Panc1 (cell line): ENCODE data around the gene SYN1. TPM values are rescaled to one million over a fixed set of nuclear protein-coding genes. Genes with fewer than 3 reads are reported as not detected.
A peak's percentile ranks its signal among the peaks of the same experiment; 100 is the strongest.

ENCODE experiments used
- ATAC-seq: fragments of 200-7000 bp; cut with Tn5 transposase; 2 replicates; pipeline ENCODE4 v1.9.1; 2020; ENCODE audit warnings: mild to moderate bottlenecking, moderate library complexity
- BruUV-seq: library from RNA; stranded (reverse); fragments of 400-500 nt; replicated peaks from 2 replicates; lab custom pipeline; 2021; lab: Mats Ljungman, UMichigan
- CTCF ChIA-PET: fragments of 300-600 bp; sonication (Branson Sonifier 250); formaldehyde crosslinking; loops from one replicate; lab custom pipeline; 2022; ENCODE audit warnings: antibody characterized with exemption; lab: Charles Lee
- POLR2A ChIA-PET: fragments of 300-600 bp; sonication (Branson Sonifier 250); formaldehyde crosslinking; loops from one replicate; lab custom pipeline; 2022; ENCODE audit warnings: antibody characterized with exemption; lab: Charles Lee
- DNase-seq: peaks from one replicate; pipeline ENCODE4 v3.0.0-alpha.2; 2010; ENCODE audit warnings: low read depth, low spot score
- H3K27ac ChIP-seq: 2 replicates; pipeline ENCODE4 v1.5.1; 2011; ENCODE audit warnings: mild to moderate bottlenecking, low read length, inconsistent platforms
- H3K27me3 ChIP-seq: fragments of 200-500 bp; sonication (Bioruptor generic); 2 replicates; pipeline ENCODE4 v1.6.0; 2014; ENCODE audit warnings: low read length, inconsistent platforms; ENCODE audit not compliant: control insufficient read depth, insufficient read depth
- H3K36me3 ChIP-seq: fragments of 200-500 bp; sonication (Bioruptor generic); 2 replicates; pipeline ENCODE4 v1.5.1; 2014; ENCODE audit warnings: inconsistent platforms, mild to moderate bottlenecking, low read length, moderate library complexity; ENCODE audit not compliant: control insufficient read depth, insufficient read depth
- H3K4me1 ChIP-seq: 2 replicates; pipeline ENCODE4 v1.5.1; 2011; ENCODE audit warnings: inconsistent platforms, mild to moderate bottlenecking, low read length, moderate library complexity; ENCODE audit not compliant: control insufficient read depth, insufficient read depth
- H3K4me3 ChIP-seq, 2 experiments: 2 replicates each; pipeline ENCODE4 v1.5.1; 2011 to 2012; ENCODE audit warnings: low read depth in 2 of 2, low read length in 2 of 2, mild to moderate bottlenecking in 2 of 2, inconsistent platforms in 1 of 2, moderate library complexity in 1 of 2
- H3K9me3 ChIP-seq: fragments of 200-500 bp; sonication (Bioruptor generic); 2 replicates; pipeline ENCODE4 v1.5.1; 2014; ENCODE audit warnings: low read depth, mild to moderate bottlenecking, inconsistent platforms, low read length, moderate library complexity; ENCODE audit not compliant: control insufficient read depth, insufficient read depth
- POLR2AphosphoS5 ChIP-seq: IDR thresholded peaks from 2 replicates; pipeline ENCODE4 v1.6.1; 2012; ENCODE audit warnings: mild to moderate bottlenecking, low read depth, low read length, moderate library complexity
- SIN3A ChIP-seq: IDR thresholded peaks from 2 replicates; pipeline ENCODE4 v1.6.1; 2012; ENCODE audit warnings: low read depth, mild to moderate bottlenecking, low read length, moderate library complexity, borderline replicate concordance; ENCODE audit not compliant: insufficient read depth
- TCF7L2 ChIP-seq: IDR thresholded peaks from 2 replicates; pipeline ENCODE4 v1.6.1; 2011; ENCODE audit warnings: mild to moderate bottlenecking, low read depth, low read length, inconsistent platforms
- in situ Hi-C: cut with HindIII; loops from 2 replicates; pipeline ENCODE4 v1.10.0; 2016; ENCODE audit warnings: low sequenced_read_pairs, low pct_unique_long_range_greater_than_20kb
- intact Hi-C: fragments of 100-400 bp; cut with micrococcal nuclease; formaldehyde crosslinking; loops from one replicate; pipeline ENCODE4 v1.10.0; 2022; ENCODE audit not compliant: unreplicated experiment
- total RNA-seq: library from RNA; stranded (reverse); gene quantifications from one replicate; pipeline ENCODE4 v1.2.1, GENCODE V29; 2021; ENCODE audit not compliant: unreplicated experiment
- TF ChIP-seq, protein P1 (sequence below): fragments of 450-650 bp; IDR thresholded peaks from 2 replicates; pipeline ENCODE4 v1.5.1; 2017; ENCODE audit warnings: mild to moderate bottlenecking
- TF ChIP-seq, protein P2 (sequence below), 2 experiments: IDR thresholded peaks; 2 replicates each; pipeline ENCODE4 v1.6.1; 2011 to 2012; ENCODE audit warnings: low read depth in 2 of 2, control low read depth in 1 of 2, low read length in 1 of 2, mild to moderate bottlenecking in 1 of 2, moderate library complexity in 1 of 2; ENCODE audit not compliant: insufficient read depth in 1 of 2

SYN1 gene
- total RNA-seq, 1 experiment from 2014 or later, result 1.0 TPM

DNA sequence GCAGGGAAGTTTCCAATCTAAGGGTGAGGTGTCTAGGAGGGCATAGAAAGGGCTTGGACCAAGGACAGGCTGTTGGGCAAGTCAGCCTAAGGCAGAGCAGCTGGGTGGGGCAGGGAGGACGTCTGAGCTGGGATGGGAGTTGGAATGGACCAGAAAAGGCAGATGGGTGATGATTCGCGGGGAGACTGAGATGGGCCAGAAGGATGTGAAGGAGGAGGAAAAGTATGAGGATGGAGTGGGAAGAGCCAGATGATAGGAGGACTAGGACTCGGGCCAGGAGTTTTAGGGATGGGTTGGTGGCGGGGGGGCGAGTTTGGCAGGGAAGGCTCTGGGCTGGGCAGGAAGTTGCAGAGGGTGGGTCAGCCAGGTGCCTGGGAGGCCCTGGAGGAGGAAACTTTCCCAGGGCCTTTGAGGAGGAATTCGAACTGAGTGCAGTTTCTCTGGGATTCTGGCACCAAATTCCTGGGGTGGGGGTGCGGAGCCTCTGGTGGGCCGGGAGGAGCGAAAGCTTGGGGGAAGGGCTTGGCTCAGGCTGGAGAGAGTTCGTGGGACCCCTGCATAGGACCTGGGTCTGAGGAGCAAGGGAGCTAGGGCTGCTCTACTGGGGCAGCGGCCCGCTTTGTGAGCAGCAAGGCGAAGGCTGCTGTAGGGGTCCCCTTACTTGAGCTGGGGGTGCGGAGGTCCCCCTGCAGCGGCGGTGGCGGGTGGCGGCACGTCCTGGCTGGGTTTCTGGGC is 46.1 kb downstream of the SYN1 start:
- intact Hi-C loops, result no loop called here

GRCh38 chrX:47572773-47573340 is 46.8 kb downstream of the SYN1 start:
- no peak overlapping the region for H3K4me3 ChIP-seq
- ChIA-PET POLR2A (no interaction called here), CTCF (no interaction called here)
- H3K4me1 ChIP-seq, result no peaks in the 10 kb centered on the region; the same call in 1 of the 2 replicates
- TF ChIP-seq TCF7L2 (no peak), POLR2AphosphoS5 (no peak), SIN3A (no peak)
- TF ChIP-seq, protein P1, sequence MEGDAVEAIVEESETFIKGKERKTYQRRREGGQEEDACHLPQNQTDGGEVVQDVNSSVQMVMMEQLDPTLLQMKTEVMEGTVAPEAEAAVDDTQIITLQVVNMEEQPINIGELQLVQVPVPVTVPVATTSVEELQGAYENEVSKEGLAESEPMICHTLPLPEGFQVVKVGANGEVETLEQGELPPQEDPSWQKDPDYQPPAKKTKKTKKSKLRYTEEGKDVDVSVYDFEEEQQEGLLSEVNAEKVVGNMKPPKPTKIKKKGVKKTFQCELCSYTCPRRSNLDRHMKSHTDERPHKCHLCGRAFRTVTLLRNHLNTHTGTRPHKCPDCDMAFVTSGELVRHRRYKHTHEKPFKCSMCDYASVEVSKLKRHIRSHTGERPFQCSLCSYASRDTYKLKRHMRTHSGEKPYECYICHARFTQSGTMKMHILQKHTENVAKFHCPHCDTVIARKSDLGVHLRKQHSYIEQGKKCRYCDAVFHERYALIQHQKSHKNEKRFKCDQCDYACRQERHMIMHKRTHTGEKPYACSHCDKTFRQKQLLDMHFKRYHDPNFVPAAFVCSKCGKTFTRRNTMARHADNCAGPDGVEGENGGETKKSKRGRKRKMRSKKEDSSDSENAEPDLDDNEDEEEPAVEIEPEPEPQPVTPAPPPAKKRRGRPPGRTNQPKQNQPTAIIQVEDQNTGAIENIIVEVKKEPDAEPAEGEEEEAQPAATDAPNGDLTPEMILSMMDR, result no peak
- TF ChIP-seq, protein P2, sequence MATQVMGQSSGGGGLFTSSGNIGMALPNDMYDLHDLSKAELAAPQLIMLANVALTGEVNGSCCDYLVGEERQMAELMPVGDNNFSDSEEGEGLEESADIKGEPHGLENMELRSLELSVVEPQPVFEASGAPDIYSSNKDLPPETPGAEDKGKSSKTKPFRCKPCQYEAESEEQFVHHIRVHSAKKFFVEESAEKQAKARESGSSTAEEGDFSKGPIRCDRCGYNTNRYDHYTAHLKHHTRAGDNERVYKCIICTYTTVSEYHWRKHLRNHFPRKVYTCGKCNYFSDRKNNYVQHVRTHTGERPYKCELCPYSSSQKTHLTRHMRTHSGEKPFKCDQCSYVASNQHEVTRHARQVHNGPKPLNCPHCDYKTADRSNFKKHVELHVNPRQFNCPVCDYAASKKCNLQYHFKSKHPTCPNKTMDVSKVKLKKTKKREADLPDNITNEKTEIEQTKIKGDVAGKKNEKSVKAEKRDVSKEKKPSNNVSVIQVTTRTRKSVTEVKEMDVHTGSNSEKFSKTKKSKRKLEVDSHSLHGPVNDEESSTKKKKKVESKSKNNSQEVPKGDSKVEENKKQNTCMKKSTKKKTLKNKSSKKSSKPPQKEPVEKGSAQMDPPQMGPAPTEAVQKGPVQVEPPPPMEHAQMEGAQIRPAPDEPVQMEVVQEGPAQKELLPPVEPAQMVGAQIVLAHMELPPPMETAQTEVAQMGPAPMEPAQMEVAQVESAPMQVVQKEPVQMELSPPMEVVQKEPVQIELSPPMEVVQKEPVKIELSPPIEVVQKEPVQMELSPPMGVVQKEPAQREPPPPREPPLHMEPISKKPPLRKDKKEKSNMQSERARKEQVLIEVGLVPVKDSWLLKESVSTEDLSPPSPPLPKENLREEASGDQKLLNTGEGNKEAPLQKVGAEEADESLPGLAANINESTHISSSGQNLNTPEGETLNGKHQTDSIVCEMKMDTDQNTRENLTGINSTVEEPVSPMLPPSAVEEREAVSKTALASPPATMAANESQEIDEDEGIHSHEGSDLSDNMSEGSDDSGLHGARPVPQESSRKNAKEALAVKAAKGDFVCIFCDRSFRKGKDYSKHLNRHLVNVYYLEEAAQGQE (IDR thresholded peaks at IDR 0.05; ENCODE audit: insufficient read depth in 1 of 2, low read depth in 2 of 2, low read length in 1 of 2), result no peak
- H3K9me3 ChIP-seq, result no peaks in the 10 kb centered on the region
- no peaks in the 10 kb centered on the region for H3K27me3 ChIP-seq
- in situ Hi-C loops (no loop called here), intact Hi-C loops (no loop called here)
- no peak overlapping the region for H3K27ac ChIP-seq
- ATAC-seq, result peak; percentile 31
- no TSS peak for BruUV-seq
- DNase-seq, result no peak
- H3K36me3 ChIP-seq, result no peaks in the 10 kb centered on the region

More for the DNA sequence above, 46.1 kb downstream of the SYN1 start:
- ChIA-PET POLR2A (no interaction called here), CTCF (no interaction called here)
- Histone ChIP-seq H3K27ac (no peak overlapping the region), H3K4me3 (no peak overlapping the region), H3K9me3 (no peaks in the 10 kb centered on the region), H3K36me3 (no peaks in the 10 kb centered on the region), H3K27me3 (no peaks in the 10 kb centered on the region), H3K4me1 (no peaks in the 10 kb centered on the region; the same call in 1 of the 2 replicates)
- TF ChIP-seq POLR2AphosphoS5 (no peak; the same call in 1 of the 2 replicates), TCF7L2 (no peak), SIN3A (no peak)
- TF ChIP-seq, protein P2 (IDR thresholded peaks at IDR 0.05; ENCODE audit: insufficient read depth in 1 of 2, low read depth in 2 of 2, low read length in 1 of 2), result no peak
- TF ChIP-seq, protein P1, result no peak
- in situ Hi-C loops, result no loop called here
- ATAC-seq (peak; percentile 41), DNase-seq (no peak)
- no TSS peak for BruUV-seq
